Measurements from ENCODE around the gene SMARCA4. TPM values are rescaled to one million over a fixed set of nuclear protein-coding genes. Genes with fewer than 3 reads are reported as not detected.

Gene SMARCA4
- total RNA-seq, 1 experiment from 2014 or later: 36.2 TPM

DNA sequence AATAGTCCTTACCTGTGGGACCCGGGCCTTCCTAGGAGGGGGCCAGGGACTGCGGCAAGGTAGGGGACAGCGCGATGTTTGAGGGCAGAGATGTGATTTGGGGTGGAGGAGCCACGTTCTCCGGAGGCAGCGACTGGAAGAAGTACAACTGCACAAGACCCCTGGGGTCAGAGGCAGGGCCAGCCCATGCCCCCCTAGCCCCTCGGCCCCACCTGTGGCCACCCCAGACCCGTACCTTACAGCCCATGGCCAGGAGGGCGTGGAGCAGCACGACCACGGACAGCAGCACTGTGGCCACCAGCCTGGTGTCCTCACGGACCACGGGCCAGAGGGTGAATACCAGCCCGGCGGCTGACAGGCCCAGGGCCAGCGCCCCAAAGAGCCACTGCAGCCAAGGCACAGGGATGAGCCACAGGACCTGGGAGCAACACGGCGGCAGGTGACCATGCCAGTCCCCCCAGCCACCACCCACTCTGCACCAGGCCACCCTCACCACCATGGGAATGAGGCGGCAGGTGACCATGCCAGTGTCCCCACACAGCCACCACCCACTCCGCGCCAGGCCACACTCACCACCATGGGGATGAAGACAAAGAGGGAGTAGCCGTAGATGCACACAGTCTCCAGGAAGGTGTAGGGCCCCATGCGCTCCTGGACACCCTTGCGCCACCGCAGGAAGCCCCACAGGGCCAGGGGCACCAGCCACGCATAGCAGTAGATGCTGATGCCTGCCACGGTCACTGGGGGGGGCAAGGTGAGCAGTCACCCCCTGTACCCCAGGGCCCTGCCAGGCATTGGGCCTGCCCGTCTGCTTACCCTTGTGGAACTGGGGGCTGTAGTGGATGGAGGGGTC lies 37.3 kb upstream of the SMARCA4 start:
- ChIA-PET POLR2A (no interaction called here), CTCF (no interaction called here)
- ATAC-seq (no peak), DNase-seq (ENCODE audit: low read depth, low spot score) (no peak)
- H3K27me3 ChIP-seq (ENCODE audit: control insufficient read depth, insufficient read depth, low read length): no peaks in the 10 kb centered on the region
- H3K9me3 ChIP-seq (ENCODE audit: control insufficient read depth, insufficient read depth, low read depth, low read length): no peaks in the 10 kb centered on the region
- no peak overlapping the region for H3K4me3 ChIP-seq (ENCODE audit: low read depth in 2 of 2, low read length in 2 of 2)
- peaks cover 4% of the 10 kb centered on the region; the same call in 1 of the 2 replicates for H3K4me1 ChIP-seq (ENCODE audit: control insufficient read depth, insufficient read depth, low read length)
- BruUV-seq (replicated peaks): no TSS peak
- intact Hi-C loops (cut with micrococcal nuclease; ENCODE audit: unreplicated experiment): no loop called here
- H3K27ac ChIP-seq (ENCODE audit: low read length): no peak overlapping the region
- in situ Hi-C loops (cut with HindIII; ENCODE audit: low pct_unique_long_range_greater_than_20kb, low sequenced_read_pairs): no loop called here
- TF ChIP-seq POLR2AphosphoS5 (IDR thresholded peaks at IDR 0.05; ENCODE audit: low read depth, low read length): no peak
- H3K36me3 ChIP-seq (ENCODE audit: control insufficient read depth, insufficient read depth, low read length): no peaks in the 10 kb centered on the region

DNA sequence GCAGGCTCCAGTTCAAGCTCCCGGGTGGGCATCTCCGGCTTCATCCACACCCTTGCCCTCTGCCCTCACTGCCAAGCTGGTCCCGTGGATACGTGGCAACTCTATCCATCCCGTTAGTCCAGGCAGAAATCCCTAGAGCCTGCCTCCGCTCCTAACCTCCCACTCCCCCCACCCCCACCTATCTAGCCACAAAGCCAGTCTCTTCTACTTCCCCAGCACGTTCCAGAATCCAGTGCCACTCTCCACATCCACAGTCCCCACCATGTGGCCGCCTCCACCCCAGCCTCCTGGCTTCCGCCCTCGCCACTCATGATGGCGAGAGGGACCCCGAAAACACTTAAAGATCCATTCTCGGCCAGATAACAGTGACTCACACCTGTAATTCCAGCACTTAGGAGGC lies 36.2 kb upstream of the SMARCA4 start:
- BruUV-seq (replicated peaks): no TSS peak
- intact Hi-C loops (cut with micrococcal nuclease; ENCODE audit: unreplicated experiment): no loop called here
- TF ChIP-seq, protein P1, sequence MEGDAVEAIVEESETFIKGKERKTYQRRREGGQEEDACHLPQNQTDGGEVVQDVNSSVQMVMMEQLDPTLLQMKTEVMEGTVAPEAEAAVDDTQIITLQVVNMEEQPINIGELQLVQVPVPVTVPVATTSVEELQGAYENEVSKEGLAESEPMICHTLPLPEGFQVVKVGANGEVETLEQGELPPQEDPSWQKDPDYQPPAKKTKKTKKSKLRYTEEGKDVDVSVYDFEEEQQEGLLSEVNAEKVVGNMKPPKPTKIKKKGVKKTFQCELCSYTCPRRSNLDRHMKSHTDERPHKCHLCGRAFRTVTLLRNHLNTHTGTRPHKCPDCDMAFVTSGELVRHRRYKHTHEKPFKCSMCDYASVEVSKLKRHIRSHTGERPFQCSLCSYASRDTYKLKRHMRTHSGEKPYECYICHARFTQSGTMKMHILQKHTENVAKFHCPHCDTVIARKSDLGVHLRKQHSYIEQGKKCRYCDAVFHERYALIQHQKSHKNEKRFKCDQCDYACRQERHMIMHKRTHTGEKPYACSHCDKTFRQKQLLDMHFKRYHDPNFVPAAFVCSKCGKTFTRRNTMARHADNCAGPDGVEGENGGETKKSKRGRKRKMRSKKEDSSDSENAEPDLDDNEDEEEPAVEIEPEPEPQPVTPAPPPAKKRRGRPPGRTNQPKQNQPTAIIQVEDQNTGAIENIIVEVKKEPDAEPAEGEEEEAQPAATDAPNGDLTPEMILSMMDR (IDR thresholded peaks at IDR 0.05): no peak
- H3K4me1 ChIP-seq (ENCODE audit: control insufficient read depth, insufficient read depth, low read length): peaks cover 4% of the 10 kb centered on the region; the same call in 1 of the 2 replicates
- no peaks in the 10 kb centered on the region for H3K9me3 ChIP-seq (ENCODE audit: control insufficient read depth, insufficient read depth, low read depth, low read length)
- no peak overlapping the region for H3K27ac ChIP-seq (ENCODE audit: low read length)
- ChIA-PET POLR2A (no interaction called here), CTCF (no interaction called here)
- no peaks in the 10 kb centered on the region for H3K36me3 ChIP-seq (ENCODE audit: control insufficient read depth, insufficient read depth, low read length)
- no peaks in the 10 kb centered on the region for H3K27me3 ChIP-seq (ENCODE audit: control insufficient read depth, insufficient read depth, low read length)
- no peak overlapping the region for H3K4me3 ChIP-seq (ENCODE audit: low read depth in 2 of 2, low read length in 2 of 2)
- in situ Hi-C loops (cut with HindIII; ENCODE audit: low pct_unique_long_range_greater_than_20kb, low sequenced_read_pairs): no loop called here
- DNase-seq (ENCODE audit: low read depth, low spot score): no peak
- no peak for ATAC-seq

DNA sequence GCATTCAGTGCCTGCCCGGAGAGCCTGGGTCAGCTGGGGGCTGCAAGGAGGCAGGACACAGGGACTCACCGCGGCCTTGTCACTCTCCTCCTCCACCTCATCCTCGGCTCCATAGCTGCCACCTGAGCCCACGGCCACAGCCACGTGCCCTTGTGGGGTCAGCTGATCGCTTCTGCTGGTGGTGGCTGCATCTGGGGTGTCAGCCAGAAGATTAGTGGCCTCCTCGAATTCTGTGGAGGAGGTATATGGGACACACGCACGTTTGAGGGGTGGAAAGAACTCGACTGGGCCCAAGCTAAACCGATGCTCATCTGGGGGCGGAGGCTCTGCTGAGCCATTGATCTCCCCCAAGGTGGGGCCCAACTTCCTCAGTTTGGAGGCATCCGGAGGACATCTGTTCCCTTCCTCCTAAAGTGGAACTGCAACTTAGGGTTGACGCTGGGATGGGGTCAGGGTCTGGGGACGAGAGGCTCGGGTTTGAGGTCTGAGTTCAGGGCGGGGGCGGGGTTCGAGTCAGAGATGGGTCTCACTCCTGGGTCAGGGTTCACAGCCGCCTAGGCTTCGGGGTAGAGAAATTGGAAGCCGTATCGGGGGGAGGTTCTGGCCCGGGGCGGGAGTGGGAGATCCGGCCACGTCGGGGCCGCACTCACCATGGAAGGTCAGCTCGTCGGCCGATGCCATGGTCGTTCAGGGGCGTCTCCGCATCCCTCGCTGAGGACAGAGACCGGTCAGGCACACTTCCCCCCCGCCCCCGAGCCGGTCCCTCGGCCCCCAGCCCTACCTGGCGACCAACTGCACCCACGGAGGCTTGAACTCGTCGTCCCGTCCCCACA lies 32.9 kb upstream of the SMARCA4 start:
- DNase-seq (ENCODE audit: low read depth, low spot score) (no peak), ATAC-seq (peak; percentile 36)
- no peak for TF ChIP-seq TCF7L2 (IDR thresholded peaks at IDR 0.05; ENCODE audit: low read depth, low read length)
- TF ChIP-seq POLR2AphosphoS5 (IDR thresholded peaks at IDR 0.05; ENCODE audit: low read depth, low read length): no peak
- TF ChIP-seq, protein P2, sequence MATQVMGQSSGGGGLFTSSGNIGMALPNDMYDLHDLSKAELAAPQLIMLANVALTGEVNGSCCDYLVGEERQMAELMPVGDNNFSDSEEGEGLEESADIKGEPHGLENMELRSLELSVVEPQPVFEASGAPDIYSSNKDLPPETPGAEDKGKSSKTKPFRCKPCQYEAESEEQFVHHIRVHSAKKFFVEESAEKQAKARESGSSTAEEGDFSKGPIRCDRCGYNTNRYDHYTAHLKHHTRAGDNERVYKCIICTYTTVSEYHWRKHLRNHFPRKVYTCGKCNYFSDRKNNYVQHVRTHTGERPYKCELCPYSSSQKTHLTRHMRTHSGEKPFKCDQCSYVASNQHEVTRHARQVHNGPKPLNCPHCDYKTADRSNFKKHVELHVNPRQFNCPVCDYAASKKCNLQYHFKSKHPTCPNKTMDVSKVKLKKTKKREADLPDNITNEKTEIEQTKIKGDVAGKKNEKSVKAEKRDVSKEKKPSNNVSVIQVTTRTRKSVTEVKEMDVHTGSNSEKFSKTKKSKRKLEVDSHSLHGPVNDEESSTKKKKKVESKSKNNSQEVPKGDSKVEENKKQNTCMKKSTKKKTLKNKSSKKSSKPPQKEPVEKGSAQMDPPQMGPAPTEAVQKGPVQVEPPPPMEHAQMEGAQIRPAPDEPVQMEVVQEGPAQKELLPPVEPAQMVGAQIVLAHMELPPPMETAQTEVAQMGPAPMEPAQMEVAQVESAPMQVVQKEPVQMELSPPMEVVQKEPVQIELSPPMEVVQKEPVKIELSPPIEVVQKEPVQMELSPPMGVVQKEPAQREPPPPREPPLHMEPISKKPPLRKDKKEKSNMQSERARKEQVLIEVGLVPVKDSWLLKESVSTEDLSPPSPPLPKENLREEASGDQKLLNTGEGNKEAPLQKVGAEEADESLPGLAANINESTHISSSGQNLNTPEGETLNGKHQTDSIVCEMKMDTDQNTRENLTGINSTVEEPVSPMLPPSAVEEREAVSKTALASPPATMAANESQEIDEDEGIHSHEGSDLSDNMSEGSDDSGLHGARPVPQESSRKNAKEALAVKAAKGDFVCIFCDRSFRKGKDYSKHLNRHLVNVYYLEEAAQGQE (IDR thresholded peaks at IDR 0.05; ENCODE audit: insufficient read depth in 1 of 2, low read depth in 2 of 2, low read length in 1 of 2): no peak
- no peak for TF ChIP-seq SIN3A (IDR thresholded peaks at IDR 0.05; ENCODE audit: borderline replicate concordance, insufficient read depth, low read depth, low read length)
- TF ChIP-seq, protein P1 (IDR thresholded peaks at IDR 0.05): no peak
- POLR2A ChIA-PET: interaction anchor here (0.6 kb wide), 1 partner anchor 1644 kb away, joined by 3 read pairs; no protein-coding TSS in a partner anchor
- in situ Hi-C loops (cut with HindIII; ENCODE audit: low pct_unique_long_range_greater_than_20kb, low sequenced_read_pairs) (no loop called here), intact Hi-C loops (cut with micrococcal nuclease; ENCODE audit: unreplicated experiment) (no loop called here)
- no TSS peak for BruUV-seq (replicated peaks)
- H3K4me3 ChIP-seq (ENCODE audit: low read depth in 2 of 2, low read length in 2 of 2): peak overlapping the region; percentile 64 to 73
- H3K9me3 ChIP-seq (ENCODE audit: control insufficient read depth, insufficient read depth, low read depth, low read length): no peaks in the 10 kb centered on the region
- H3K27ac ChIP-seq (ENCODE audit: low read length): peak overlapping the region; percentile 77
- peaks cover 8% of the 10 kb centered on the region; the same call in 1 of the 2 replicates for H3K4me1 ChIP-seq (ENCODE audit: control insufficient read depth, insufficient read depth, low read length)
- H3K27me3 ChIP-seq (ENCODE audit: control insufficient read depth, insufficient read depth, low read length): no peaks in the 10 kb centered on the region
- CTCF ChIA-PET: interaction anchor here (0.6 kb wide), 1 partner anchor 46 kb away, joined by 9 read pairs; no protein-coding TSS in a partner anchor
- no peaks in the 10 kb centered on the region for H3K36me3 ChIP-seq (ENCODE audit: control insufficient read depth, insufficient read depth, low read length)

All from Panc1 (cell line).